Activated CD8-positive, alpha-beta memory T cell treated with anti-CD3 and anti-CD28 coated beads, Interleukin-2, amount 50 U/mL, for 4 hours (primary cell): ENCODE data around the gene CFAP61.

Source experiments
- DNase-seq: peaks from one replicate; pipeline ENCODE4 v3.0.0-alpha.2; 2020

CFAP61 gene

GRCh38 chr20:20037960-20038359 lies 14.4 kb upstream of the CFAP61 start:
- DNase-seq = no peak

- DNase-seq = no peak
Observed at GRCh38 chr20:20038586-20038985, 13.7 kb upstream of the CFAP61 start.

- DNase-seq = no peak
Observed at GRCh38 chr20:20039752-20040387, 12.5 kb upstream of the CFAP61 start.

- no peak for DNase-seq
Observed at GRCh38 chr20:20051767-20052073, 612 bp upstream of the CFAP61 start.

GRCh38 chr20:20060234-20060998 lies 8.1 kb downstream of the CFAP61 start:
- DNase-seq = no peak

GRCh38 chr20:20063941-20064702 lies 11.8 kb downstream of the CFAP61 start:
- DNase-seq = no peak

- no peak for DNase-seq
Observed at GRCh38 chr20:20065361-20065760, 13.0 kb downstream of the CFAP61 start.

GRCh38 chr20:20070871-20071726 lies 18.8 kb downstream of the CFAP61 start:
- no peak for DNase-seq

- DNase-seq = no peak
Observed at GRCh38 chr20:20073801-20074371, 21.6 kb downstream of the CFAP61 start.

- no peak for DNase-seq
Observed at GRCh38 chr20:20075032-20075431, 22.7 kb downstream of the CFAP61 start.

- DNase-seq = no peak
Observed at GRCh38 chr20:20076297-20077065, 24.1 kb downstream of the CFAP61 start.

GRCh38 chr20:20078041-20078440 lies 25.7 kb downstream of the CFAP61 start:
- DNase-seq = no peak

GRCh38 chr20:20079102-20079784 lies 26.9 kb downstream of the CFAP61 start:
- DNase-seq = no peak

- DNase-seq = no peak
Observed at GRCh38 chr20:20083807-20084206, 31.5 kb downstream of the CFAP61 start.

- no peak for DNase-seq
Observed at GRCh38 chr20:20084296-20084752, 32.0 kb downstream of the CFAP61 start.

- no peak for DNase-seq
Observed at GRCh38 chr20:20085071-20085470, 32.7 kb downstream of the CFAP61 start.

- no peak for DNase-seq
Observed at GRCh38 chr20:20085812-20086211, 33.5 kb downstream of the CFAP61 start.

- DNase-seq = no peak
Observed at GRCh38 chr20:20089018-20089417, 36.7 kb downstream of the CFAP61 start.

GRCh38 chr20:20089939-20090338 lies 37.6 kb downstream of the CFAP61 start:
- DNase-seq = no peak

- DNase-seq = no peak
Observed at GRCh38 chr20:20092827-20093226, 40.5 kb downstream of the CFAP61 start.

- DNase-seq = no peak
Observed at GRCh38 chr20:20094410-20094809, 42.1 kb downstream of the CFAP61 start.
